DND-41 (cell line): ENCODE measurements around the gene PTHLH.

ENCODE experiments used
- EZH2 ChIP-seq: IDR thresholded peaks from 3 replicates; pipeline ENCODE4 v1.6.1; 2012; ENCODE audit warnings: borderline replicate concordance, low read depth, mild to moderate bottlenecking, moderate library complexity, low read length, inconsistent platforms; ENCODE audit not compliant: severe bottlenecking
- TF ChIP-seq, protein P1 (sequence below): IDR thresholded peaks from 2 replicates; pipeline ENCODE4 v1.5.1; 2012; ENCODE audit warnings: borderline replicate concordance, low read length, moderate library complexity, mild to moderate bottlenecking; ENCODE audit not compliant: poor library complexity, severe bottlenecking; ENCODE audit errors: extremely low read depth

DNA sequence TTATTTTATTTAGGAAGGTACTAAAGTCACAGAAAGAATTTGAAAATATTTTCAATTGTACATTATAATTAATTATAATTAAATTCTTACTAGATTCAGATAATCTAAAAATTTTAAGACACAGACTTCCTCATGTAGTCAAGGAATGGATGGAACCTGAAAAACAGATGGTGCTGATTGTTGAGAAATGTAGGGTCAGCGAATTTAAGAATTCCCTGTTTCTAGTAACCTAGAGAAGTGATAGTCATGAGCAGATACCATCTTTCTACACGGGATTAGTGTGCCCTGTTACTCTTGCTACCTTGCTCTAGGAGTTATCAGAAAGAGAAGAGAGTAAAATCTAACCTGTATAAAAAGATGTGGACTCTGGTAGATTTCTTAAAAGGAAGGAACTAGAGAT, 37.5 kb upstream of the PTHLH start:
- TF ChIP-seq EZH2: no peak
- TF ChIP-seq, protein P1, sequence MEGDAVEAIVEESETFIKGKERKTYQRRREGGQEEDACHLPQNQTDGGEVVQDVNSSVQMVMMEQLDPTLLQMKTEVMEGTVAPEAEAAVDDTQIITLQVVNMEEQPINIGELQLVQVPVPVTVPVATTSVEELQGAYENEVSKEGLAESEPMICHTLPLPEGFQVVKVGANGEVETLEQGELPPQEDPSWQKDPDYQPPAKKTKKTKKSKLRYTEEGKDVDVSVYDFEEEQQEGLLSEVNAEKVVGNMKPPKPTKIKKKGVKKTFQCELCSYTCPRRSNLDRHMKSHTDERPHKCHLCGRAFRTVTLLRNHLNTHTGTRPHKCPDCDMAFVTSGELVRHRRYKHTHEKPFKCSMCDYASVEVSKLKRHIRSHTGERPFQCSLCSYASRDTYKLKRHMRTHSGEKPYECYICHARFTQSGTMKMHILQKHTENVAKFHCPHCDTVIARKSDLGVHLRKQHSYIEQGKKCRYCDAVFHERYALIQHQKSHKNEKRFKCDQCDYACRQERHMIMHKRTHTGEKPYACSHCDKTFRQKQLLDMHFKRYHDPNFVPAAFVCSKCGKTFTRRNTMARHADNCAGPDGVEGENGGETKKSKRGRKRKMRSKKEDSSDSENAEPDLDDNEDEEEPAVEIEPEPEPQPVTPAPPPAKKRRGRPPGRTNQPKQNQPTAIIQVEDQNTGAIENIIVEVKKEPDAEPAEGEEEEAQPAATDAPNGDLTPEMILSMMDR: no peak
